Muscle of leg (tissue), 11 donors: ENCODE results near the gene SPATA2. TPM values are rescaled to one million over a fixed set of nuclear protein-coding genes. Genes with fewer than 3 reads are reported as not detected.
A peak's percentile ranks its signal among the peaks of the same experiment; 100 is the strongest.

ENCODE experiments used
- DNase-seq: peaks from one replicate; pipeline ENCODE4 v3.0.0; 2013
- H3K27ac ChIP-seq: one replicate; pipeline ENCODE4 v1.5.1; 2013; ENCODE audit warnings: mild to moderate bottlenecking, low read length, control low read depth
- H3K27me3 ChIP-seq: one replicate; pipeline ENCODE4 v1.6.1; 2013; ENCODE audit warnings: low read length; ENCODE audit not compliant: control insufficient read depth, insufficient read depth
- H3K36me3 ChIP-seq: one replicate; pipeline ENCODE4 v1.6.1; 2013; ENCODE audit warnings: low read length; ENCODE audit not compliant: control insufficient read depth, insufficient read depth
- H3K4me1 ChIP-seq: one replicate; pipeline ENCODE4 v1.6.1; 2013; ENCODE audit warnings: low read length; ENCODE audit not compliant: control insufficient read depth, insufficient read depth
- H3K4me3 ChIP-seq: one replicate; pipeline ENCODE4 v1.5.1; 2013; ENCODE audit warnings: low read length, control low read depth
- H3K9me3 ChIP-seq: replicated peaks from 2 replicates; pipeline ENCODE4 v1.6.1; 2013; ENCODE audit warnings: low read depth, low read length; ENCODE audit not compliant: control insufficient read depth
- WGBS: methylation state at CpG from one replicate; pipeline ENCODE4 v1.1.5; 2013; ENCODE audit warnings: missing lambda C conversion rate; ENCODE audit not compliant: insufficient coverage; 5-methylcytosine and 5-hydroxymethylcytosine counted together
- polyA plus RNA-seq, 8 donors: library from polyadenylated mRNA; unstranded; fragments of 120-200 nt; gene quantifications; one replicate each; pipeline versions ENCODE4 v1.2.1 to v1.2.3, GENCODE V29; 2013; ENCODE audit warnings: inconsistent platforms in 1 of 8, low replicate concordance in 1 of 8; ENCODE audit not compliant: insufficient read length in 8 of 8, insufficient read depth in 1 of 8
- total RNA-seq: library from RNA; stranded (reverse); fragments of 120-200 nt; gene quantifications from one replicate; pipeline ENCODE4 v1.2.4, GENCODE V29; 2013

The SPATA2 gene
- total and polyA plus RNA-seq, 9 donors: 1.9 to 7.1 (median 6.0) TPM

DNA sequence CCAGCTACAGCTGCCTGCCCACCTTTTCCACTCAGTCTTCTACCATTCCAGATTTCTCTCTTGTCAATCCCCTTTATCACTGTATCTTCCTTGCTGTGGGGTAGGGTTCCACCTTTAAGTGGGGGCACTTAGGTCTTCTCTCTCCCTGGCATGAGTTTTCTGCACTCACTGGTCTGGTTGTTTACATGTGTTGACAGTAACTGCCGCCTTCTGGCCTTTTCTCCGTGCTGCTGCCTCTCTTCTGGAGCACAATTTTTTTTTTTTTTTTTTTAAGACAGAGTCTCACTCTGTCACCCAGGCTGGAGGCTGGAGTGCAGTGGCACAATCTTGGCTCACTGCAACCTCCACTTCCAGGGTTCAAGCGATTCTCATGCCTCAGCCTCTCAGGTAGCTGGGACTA is 32.8 kb upstream of the SPATA2 start:
- DNase-seq: no peak
- Histone ChIP-seq H3K4me3 (no peak overlapping the region), H3K36me3 (peaks cover 82% of the 10 kb centered on the region), H3K27ac (no peak overlapping the region), H3K4me1 (no peaks in the 10 kb centered on the region), H3K27me3 (no peaks in the 10 kb centered on the region), H3K9me3 (no peaks in the 10 kb centered on the region)
- WGBS: 100% methylated on average over 2 of the region's 3 CpGs

DNA sequence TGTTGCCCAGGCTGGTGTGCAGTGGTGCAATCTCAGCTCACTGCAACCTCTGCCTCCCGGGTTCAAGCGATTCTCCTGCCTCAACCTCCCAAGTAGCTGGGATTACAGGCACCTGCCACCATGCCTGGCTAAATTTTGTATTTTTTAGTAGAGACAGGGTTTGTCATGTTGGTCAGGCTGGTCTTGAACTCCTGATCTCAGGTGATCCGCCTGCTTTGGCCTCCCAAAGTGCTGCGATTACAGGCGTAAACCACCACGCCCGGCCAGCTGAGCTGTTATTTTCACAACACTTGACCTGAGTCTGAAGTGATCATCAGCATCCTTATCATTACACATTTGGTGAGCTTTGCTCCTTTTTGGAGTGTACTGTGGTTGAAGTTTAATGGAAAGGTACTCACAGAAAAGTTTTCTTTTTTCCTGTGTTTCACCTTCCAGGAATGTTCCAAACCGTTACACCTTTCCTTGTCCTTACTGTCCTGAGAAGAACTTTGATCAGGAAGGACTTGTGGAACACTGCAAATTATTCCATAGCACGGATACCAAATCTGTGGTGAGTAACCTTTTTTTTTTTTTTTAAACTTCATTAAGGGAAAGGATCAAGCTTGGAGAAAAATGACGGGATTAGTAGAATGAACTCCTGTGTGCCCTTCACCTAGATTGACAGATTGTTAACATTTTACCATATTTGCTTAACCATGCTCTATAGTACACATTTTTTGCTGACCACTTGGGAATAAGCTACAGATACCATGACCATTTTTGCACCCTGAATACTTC is 30.6 kb upstream of the SPATA2 start:
- Histone ChIP-seq H3K27ac (no peak overlapping the region), H3K36me3 (peaks cover 78% of the 10 kb centered on the region), H3K9me3 (no peaks in the 10 kb centered on the region), H3K27me3 (no peaks in the 10 kb centered on the region), H3K4me1 (no peaks in the 10 kb centered on the region), H3K4me3 (no peak overlapping the region)
- DNase-seq: no peak
- WGBS: no CpG with 5 or more reads among the region's 10 CpGs

DNA sequence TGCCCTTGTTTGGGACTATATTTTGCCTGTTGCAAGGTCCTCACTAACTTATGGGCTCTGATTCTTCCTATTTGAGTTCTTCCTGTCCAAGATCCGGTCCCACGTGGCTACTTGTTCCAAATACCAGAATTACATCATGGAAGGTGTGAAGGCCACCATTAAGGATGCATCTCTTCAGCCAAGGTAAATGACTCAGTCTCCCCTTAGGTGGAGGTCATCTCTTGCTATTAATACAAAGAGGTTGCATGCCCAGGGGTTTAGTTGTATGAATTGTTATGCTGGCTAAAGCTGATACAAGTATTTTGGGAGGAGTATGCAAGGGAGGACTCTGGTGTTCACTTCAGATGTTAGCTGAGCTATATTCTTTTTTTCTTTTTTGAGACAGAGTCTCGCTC is 30.0 kb upstream of the SPATA2 start:
- H3K4me1 ChIP-seq: no peaks in the 10 kb centered on the region
- no peaks in the 10 kb centered on the region for H3K27me3 ChIP-seq
- DNase-seq: no peak
- peaks cover 73% of the 10 kb centered on the region for H3K36me3 ChIP-seq
- no peak overlapping the region for H3K4me3 ChIP-seq
- no peak overlapping the region for H3K27ac ChIP-seq
- WGBS: 100% methylated on average over 2 of the region's 3 CpGs
- no peaks in the 10 kb centered on the region for H3K9me3 ChIP-seq

DNA sequence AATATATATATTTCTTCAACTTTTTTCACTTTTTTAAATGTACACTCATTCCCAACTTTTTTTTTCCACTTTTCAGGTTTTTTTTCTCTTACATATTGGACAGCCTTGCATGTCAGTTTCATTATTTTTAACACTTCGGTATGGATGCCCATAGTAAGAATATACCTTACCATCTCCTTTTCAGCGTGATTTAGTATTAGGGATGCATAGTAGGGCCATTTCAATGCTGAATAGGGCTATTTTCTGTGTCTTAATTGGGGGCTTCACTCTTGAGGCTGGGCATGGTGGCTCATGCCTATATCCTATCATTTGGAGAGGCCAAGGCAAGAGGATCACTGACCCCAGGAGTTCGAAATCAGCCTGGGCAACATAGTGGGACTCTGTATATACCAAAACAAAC is 27.6 kb upstream of the SPATA2 start:
- WGBS: no CpG with 5 or more reads among the region's 3 CpGs
- Histone ChIP-seq H3K9me3 (no peaks in the 10 kb centered on the region), H3K4me3 (no peak overlapping the region), H3K4me1 (peaks cover 11% of the 10 kb centered on the region), H3K27me3 (no peaks in the 10 kb centered on the region), H3K36me3 (peaks cover 62% of the 10 kb centered on the region), H3K27ac (no peak overlapping the region)
- DNase-seq: no peak

DNA sequence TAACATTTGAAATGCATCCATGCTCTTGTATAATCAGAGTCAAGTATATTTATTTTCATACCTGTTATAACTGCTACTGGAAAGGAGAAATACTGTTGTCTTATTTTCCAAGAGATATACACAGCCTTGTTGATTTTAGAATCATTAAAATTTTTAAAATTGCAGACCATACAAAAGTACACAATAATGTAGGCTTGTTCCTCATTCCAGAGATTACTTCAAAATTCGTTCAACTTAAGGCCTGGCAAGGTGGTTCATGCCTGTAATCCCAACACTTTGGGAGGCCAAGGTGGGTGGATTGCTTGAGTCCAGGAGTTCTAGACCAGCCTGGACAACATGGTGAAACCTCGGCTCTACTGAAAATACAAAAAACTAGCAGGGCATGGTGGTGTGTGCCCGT is 27.0 kb upstream of the SPATA2 start:
- no peak overlapping the region for H3K27ac ChIP-seq
- H3K4me1 ChIP-seq: peaks cover 17% of the 10 kb centered on the region
- no peaks in the 10 kb centered on the region for H3K9me3 ChIP-seq
- no peaks in the 10 kb centered on the region for H3K27me3 ChIP-seq
- no peak for DNase-seq
- 91% methylated on average over 2 of the region's 3 CpGs for WGBS
- H3K36me3 ChIP-seq: peaks cover 59% of the 10 kb centered on the region
- H3K4me3 ChIP-seq: no peak overlapping the region

DNA sequence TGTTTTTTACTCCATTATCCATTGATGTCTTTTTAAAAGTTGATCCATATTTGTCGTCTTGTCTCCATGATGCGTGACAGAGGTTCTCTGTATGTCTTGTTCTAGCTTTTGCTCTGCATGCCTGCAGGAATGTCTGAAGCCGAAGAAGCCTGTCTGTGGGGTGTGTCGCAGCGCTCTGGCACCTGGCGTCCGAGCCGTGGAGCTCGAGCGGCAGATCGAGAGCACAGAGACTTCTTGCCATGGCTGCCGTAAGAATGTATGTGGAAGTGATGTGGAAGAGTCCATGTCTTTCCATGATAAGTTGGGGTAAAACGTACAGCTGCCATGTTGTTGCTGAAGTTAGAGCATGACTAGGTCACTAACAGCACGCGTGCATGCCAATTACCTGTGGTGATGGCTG is 26.1 kb upstream of the SPATA2 start:
- DNase-seq: no peak
- Histone ChIP-seq H3K27me3 (no peaks in the 10 kb centered on the region), H3K4me3 (no peak overlapping the region), H3K36me3 (peaks cover 52% of the 10 kb centered on the region), H3K4me1 (peaks cover 20% of the 10 kb centered on the region), H3K27ac (no peak overlapping the region), H3K9me3 (no peaks in the 10 kb centered on the region)
- 92% methylated on average over 13 of the region's 15 CpGs for WGBS

DNA sequence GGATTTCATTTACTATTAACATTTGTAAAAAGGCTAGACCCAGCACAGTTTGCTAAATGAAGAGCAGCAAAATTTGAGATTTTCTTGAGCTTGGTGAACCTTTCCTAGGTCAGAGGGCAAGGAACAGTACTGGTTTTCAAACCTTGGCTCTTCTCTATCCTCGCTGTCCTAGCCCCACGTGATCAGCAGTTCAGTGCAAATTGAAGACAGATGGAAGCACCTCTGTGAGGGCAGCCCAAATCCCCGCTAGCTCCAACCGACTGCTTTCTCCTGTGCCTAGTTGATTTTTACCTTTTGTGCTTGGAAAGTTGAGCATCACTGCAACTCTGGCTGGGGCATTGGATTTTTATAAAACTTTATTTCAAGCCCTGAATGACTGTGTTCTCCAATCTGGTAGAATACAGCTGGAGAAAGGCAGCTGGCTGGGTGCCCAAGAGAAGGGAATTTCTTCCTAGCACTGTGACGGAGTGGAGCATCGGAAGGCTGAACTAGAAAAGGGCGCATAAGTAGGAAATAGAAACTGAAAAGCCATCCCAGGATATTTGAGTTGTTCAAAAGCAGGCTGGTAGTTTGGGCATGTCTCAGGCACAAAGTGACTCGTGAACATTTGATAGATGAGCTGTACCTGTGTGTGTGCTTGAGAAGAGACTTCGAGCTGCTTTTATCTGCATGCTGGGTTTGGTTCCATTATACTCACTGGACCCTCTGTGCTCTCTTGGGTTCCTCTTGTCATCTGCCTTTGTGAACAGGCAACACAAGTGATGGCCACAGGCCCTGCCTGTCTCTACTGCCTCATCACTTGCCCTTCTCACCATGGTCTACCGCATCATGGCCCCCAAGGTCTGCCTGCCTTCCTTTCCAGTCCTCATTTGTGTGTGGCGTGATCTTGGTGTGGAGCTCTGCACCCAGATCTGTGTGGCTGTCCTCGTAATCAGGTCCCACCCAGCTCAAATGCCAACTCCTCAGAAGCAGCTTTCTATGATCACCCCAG is 23.1 kb upstream of the SPATA2 start:
- no peaks in the 10 kb centered on the region for H3K9me3 ChIP-seq
- no peaks in the 10 kb centered on the region for H3K27me3 ChIP-seq
- H3K4me1 ChIP-seq: peaks cover 27% of the 10 kb centered on the region
- peak overlapping the region; percentile 98 for H3K27ac ChIP-seq
- no peak overlapping the region for H3K4me3 ChIP-seq
- WGBS: 36% methylated on average over 10 of the region's 12 CpGs
- H3K36me3 ChIP-seq: peaks cover 33% of the 10 kb centered on the region
- peak; percentile 91 for DNase-seq

DNA sequence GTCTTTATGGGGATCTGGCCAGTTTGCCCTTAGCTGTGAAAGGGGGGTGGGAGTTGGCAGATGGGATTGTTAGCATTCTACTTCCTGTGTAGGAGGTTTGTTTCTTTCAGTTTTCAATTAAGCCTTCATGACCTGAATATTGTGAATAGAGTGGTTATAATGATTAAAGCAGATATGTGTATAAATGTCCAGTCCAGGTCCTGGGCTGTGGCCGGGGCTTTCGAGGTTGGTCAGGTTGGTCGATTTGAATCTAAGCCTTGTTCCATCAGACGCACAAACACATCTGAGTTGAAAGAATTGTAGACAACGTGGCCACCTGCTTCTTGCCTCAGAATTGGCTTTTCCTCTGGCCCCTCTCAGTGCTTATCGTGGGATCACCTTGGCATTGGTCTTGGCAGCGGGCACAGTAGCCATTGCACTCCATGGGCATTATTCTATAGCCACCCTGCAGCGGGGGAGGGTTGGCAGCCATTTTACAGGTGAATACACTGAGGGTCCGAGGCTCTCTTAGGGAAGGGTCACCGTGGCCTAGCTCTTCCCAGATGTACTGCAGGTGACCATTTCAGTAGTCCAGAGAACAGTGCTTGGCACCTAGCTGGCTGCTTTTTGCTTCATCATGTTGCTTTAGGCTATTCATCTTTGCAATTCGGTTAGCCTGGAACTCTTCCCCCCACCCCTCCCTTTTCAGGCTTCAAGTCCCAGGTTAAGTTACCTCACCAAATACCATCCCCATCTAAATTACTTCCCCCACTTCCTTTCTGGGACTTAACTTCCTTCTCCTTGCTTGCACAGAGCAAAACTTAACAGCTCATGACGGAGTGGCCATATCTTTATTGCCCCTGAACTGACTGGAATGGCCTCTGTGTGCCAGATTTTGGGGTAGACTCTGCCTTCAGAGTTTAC is 21.9 kb upstream of the SPATA2 start:
- DNase-seq: peak; percentile 28
- H3K9me3 ChIP-seq: no peaks in the 10 kb centered on the region
- peaks cover 24% of the 10 kb centered on the region for H3K36me3 ChIP-seq
- peak overlapping the region; percentile 98 for H3K27ac ChIP-seq
- peaks cover 27% of the 10 kb centered on the region for H3K4me1 ChIP-seq
- H3K4me3 ChIP-seq: peak overlapping the region; percentile 99
- 17% methylated on average over 8 of the region's 12 CpGs for WGBS
- no peaks in the 10 kb centered on the region for H3K27me3 ChIP-seq

DNA sequence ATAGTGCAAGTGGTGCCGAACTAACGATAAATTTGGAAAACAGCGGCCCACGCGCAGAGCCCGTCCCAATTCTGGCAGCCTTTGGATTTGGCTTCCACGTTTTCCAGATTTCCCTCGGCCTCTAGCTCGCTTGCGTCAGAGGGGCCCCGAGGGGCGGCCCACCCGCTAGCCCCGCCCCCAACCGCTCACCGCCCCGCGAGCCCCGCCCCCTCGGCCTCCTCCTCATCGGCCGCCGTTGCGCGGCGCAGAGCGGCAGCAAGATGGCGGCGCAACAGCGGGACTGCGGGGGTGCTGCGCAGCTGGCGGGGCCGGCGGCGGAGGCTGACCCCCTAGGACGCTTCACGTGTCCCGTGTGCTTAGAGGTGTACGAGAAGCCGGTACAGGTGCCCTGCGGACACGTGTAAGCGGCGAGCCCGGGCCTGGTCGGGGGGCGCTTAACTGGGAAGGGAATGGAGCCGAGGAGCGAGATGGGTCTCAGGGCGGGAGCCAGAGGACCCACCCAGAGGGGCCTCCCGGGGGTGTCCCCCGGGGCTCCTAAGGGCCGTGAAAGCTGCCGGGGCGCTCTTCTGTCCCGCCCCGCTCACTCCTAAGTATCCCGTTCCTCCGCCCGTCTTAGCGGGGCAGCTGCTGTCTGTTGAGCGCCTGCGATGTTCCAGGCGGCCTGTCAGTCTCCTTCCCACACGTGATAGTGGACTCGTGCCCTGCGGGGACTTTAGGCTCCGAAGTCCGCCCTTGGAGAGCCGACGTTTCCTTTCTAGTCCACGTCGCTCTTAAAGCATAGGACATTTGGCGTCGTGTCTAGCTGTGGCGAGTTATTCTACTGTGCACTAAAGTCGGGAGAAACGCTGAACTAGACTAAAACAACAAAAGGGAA is 21.1 kb upstream of the SPATA2 start, which contains the start of gene RNF114:
Gene RNF114, plus strand, starts transcription at position 245 of the 874 bp plus-strand sequence. Its CDS starts 16 bp downstream, at position 261.
- H3K36me3 ChIP-seq: peaks cover 16% of the 10 kb centered on the region
- H3K4me3 ChIP-seq: peak within 1 kb of the TSS; percentile 99
- H3K27ac ChIP-seq: peak within 1 kb of the TSS; percentile 98
- under 1% methylated on average over 74 of the region's 79 CpGs for whole genome bisulfite sequencing
- H3K9me3 ChIP-seq: no peaks in the 10 kb centered on the region
- H3K4me1 ChIP-seq: peaks cover 27% of the 10 kb centered on the region
- no peaks in the 10 kb centered on the region for H3K27me3 ChIP-seq
- peak; percentile 97 for DNase-seq
